HG03159 (cell line): ENCODE data around the gene COL8A1.
"Not testable (repeated sequence)": the region's sequence is repeated elsewhere in the genome, so short reads cannot be mapped to it uniquely, and the experiment has no call there.

ENCODE experiments used
- ATAC-seq: cut with Tn5 transposase; IDR thresholded peaks from one replicate; pipeline ENCODE4 v1.9.1; 2021; ENCODE audit warnings: mild to moderate bottlenecking, moderate library complexity; ENCODE audit not compliant: unreplicated experiment

Gene COL8A1

DNA sequence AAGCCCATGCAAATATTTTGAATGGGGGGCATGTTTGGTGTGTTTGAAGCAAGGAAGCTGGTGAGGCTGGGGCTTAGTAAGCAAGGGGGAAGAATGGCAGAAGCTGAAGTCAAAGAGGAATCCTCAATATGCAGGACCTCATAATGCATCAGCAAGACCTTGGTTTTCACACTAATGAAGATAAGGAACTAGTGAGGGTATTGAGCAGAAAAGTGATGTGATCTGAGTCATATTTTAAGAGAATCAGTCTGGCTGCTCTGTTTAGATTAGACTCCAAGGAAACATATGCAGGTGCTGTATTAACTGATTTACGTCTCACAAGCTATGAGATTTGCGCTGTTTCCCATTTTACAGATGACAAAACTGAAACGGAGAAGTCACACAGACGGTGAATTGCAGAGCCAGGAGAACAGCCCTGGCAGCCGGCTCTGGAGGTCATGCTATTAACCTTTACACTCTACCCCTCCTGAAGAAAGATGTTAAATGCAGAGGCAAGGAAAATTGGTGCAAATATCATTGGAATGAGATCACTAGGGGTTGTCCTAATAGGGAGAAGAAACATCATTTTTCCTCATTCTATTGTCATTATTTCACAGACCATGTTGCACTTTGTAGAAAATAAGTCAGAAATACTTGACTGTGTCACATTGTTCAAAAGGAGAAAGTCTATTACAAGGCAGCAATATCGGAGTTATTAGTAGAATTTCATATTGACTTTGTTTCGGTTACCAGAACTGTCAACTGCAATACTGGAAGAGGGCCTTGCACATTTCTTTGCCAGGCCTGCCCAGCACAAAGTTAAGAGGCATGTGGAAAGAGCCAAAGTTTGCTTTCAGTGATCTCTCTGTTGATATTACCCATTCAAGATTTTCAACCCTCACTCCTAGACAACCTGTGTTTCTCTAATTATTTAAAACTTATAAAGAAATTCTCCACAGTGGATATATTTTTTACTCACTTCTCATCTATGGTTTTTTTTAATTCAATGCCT lies 64.9 kb downstream of the COL8A1 start:
- no peak for ATAC-seq

DNA sequence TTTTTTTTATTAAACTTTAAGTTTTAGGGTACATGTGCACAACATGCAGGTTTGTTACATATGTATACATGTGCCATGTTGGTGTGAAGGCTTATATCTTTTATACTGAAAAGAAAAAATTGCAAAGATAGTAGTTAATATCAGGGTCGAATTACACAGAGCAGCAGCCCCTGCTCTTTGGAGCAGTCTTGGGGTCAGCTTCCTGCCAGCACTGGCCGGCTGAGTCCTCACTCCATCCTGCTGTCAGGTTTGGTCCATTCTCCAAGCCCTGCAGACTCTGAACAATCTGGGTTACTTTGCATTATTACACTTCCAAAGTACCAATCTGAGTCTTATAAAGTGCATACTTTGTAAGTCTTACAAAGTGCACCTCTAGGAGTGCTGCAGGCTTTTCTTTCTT lies 66.0 kb downstream of the COL8A1 start:
- ATAC-seq = no peak

DNA sequence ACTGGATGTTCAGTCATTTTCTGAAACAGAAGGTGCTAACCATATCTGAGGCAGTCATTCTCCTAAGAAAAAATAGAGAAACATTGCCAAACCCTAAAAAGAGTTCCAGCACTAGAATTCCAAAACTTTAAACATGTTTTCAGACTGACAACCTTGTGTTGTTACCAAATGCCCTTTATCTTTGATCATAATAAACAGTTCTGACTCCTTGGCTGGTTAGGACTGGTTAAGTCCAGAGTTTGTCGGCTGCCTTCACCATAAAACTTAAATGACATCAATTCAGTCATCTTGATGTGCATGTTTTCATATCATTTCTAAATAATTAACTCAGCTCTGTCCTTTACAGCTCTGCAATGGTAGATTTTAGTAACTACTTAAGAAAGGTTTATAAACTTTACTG lies 68.0 kb downstream of the COL8A1 start:
- no peak for ATAC-seq

DNA sequence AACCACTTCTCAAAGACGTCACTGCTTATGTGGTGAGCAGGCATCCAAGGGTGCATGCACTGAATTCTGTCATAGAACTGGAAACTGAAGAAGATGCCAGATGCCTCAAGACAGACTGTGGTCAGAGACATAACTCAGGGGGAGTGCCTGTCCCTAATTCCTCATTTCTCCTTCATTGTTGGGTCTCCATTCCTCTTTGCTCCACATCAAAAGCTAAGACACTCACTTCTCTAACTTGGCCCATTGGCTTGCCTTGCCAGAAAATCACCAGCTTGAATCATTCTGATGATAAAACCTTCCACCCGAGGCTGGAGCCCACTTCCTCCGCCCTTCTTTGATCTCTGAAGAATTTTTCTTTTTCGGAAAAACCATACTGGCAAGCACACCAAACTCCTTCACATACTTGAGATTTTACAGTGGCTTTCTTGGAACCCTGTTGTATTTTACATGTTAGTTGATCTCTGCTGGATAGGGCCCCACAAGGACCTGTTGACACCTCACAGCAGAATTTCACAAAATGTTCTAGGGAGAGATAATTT lies 69.9 kb downstream of the COL8A1 start:
- no peak for ATAC-seq

DNA sequence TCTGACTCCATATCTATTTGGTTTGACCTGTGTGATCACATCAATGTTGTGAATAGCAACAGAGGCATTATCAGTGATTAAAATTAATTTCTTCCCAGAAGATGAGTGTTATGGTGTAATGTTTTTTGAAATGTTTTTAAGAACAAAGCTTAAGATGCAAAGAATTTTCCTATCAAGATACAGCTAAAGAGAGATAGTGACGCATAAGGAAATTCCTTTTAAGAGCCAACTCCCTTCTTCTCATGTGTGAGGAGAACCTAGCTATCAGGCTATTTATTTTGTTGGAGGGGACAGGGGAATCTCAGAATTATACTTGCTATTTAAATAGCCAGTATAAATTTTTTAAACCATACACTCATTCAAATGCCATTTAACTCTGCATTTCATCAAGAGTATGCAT lies 71.3 kb downstream of the COL8A1 start:
- ATAC-seq = no peak

DNA sequence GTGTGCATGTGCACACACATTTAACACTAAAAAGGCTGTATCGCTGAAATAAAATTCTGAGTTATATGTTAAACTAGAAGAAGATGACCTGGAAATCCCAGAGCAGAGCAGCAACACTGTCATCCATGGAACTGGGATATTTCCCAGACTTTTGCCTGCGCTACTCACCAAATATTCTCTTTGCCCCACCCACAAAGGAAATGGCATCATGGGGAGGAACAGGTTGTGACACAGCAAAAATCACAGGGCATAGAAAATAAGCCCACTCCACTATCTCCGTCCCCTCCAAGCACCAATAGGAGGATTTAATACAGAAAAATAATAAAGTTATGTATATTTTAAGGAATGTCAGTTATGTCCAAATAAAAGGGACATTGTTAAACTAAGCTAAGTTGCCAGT lies 71.7 kb downstream of the COL8A1 start:
- ATAC-seq = no peak

DNA sequence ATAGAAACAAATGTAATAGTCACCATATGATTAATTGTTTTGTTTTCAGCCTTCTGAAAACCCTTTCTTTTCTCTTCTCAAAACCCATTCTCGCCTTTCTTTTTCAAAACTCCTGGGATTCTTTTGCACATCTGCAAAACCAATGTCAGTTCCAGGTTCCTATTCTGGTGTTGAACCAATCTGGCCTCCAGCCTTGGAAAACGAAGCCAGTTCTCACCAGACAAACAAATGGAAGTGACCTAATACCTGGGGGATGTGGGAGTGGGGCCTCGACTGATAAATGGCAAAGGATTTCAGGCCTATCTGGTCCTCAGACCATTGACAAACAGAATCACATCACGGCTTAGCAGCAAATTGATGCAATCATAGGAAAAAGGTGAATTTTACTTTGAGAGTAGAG lies 73.0 kb downstream of the COL8A1 start:
- no peak for ATAC-seq

DNA sequence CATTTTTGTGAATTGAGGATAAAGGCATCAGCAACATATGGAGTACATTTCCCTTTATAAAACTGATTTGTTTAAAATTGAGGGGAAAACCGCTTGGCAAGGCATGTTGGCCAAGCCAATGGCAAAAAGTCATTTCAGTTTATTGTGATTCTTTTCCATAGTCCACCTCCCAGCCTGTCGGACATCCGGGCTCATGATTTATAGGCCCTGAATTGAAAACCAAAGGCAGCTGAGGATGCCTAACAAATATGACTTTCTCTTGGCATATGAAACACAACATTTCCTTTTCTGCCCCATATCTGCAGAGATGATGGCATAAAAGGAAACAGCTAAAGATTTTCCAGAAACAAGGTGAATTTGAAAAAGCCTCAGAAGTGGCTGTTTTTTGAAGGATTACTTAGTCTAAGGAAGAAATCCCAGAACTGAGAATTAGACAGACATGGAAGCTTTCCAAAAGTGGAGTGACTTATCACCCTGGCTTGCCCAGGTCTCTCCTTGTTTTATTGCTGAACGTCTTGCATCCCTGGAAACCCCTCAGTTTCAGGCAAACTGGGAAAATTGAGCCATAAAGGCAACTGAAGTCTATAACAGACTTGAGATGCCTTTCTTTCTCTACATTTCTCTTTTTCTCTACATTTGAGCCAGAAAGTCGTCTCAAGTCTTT lies 74.0 kb downstream of the COL8A1 start:
- ATAC-seq = no peak

DNA sequence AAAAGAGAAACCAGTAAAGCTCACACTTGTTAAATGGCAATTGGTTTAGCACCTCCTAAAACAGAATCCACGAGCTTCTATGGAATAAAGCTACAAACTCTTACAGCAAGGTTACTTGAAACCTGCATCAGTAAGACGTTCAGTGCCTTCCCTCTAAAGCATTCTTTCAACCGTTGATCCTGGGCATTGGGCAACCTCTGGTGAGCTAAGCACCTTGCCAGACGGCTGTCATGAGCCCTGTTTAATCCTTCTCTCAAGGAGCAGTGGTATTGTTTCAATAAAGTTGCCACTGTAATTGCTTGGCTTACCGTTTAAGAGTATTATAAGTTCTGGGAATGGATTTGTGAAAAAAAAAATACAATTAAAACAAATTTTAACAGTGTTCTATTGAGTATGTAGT lies 75.0 kb downstream of the COL8A1 start:
- no peak for ATAC-seq

DNA sequence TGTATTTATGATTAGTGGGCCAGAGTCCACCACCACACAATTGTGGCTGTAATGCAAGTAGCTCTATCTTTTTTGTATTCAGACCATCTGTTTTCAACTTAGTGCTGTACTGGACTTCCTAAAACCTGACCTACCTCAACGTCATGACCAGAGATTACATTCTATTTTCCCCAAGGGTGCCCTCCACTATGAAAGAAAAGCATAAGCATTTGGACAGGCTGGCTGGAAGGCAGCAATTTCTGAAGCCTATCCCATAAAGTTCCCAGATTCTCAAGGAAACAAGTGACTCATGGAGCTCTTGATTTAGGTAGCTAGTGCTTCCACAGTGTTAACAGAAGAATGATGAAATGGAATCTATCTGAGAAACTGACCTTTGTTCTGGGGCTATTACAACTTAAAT lies 75.8 kb downstream of the COL8A1 start:
- ATAC-seq = no peak

DNA sequence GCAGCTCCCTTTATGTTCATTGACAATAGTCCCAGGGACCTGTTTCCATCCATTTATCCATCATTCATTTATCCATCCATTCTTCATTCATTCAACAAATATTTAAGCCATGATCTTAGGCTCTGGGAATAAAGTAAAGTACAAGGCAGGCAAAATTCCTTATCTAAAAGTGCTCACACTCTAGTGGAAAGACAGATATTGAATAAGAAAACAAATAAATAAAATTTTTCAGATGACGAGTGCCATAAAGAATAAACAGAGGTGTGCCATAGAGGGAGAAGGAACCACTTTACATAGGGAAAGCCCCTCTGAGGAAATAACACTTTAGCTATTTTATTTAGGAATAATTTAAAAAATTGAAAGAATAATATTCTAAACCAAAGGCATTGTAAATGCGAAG lies 76.2 kb downstream of the COL8A1 start:
- no peak for ATAC-seq

DNA sequence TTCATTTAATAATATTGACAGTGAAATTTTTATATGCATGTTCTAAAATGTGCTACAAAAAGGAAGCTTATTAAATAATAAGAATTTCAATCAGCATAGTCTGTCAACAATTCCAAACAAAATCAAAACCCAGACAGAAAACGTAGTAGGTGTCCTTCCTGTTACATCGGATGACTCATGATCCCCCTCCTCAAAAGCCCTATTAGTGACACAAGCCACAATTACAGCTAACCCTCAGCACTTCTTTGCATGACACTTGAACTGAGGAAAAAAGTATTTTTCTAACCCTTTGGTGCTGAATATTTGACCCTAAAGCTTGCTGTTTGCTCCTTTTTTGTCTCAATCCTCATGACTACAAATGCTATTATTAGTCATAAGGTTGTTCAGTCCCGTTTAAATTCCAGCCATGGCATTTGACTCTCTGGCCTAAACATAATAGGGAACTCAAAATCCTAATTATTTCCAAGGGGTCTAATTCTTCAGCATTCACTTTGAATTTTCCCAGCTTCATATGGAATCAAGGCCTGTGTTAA lies 78.1 kb downstream of the COL8A1 start:
- ATAC-seq = no peak

DNA sequence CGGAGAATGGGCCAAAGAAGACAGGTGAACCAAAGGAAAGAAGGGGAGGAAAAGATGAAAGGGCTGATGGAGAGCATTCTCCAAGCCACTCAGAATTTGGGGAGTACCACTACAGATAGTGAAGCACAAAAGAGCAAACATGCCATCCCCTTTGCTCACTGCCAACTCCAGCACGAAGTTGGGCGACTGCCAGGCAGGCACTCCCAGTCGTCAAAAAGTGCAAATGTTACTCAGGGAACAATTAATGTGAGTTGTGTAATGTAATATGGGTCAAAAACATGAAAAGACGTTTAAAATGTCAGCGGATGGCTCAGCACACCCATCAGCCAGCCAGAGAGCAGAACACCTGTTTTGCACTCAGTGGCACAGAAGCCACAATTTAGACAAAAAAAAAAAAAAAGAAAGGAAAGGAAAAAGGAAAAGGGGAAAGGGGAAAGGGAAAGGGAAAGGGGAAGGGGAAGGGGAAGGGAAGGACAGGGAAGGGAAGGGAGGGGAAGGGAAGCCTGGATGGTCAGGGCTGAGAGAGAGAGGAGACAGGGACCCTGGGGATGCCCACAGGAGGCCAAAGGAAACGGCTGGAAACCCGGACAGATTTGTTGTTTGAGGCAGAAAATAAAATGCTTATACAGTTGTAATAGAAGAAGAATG lies 82.7 kb downstream of the COL8A1 start:
- no peak for ATAC-seq

DNA sequence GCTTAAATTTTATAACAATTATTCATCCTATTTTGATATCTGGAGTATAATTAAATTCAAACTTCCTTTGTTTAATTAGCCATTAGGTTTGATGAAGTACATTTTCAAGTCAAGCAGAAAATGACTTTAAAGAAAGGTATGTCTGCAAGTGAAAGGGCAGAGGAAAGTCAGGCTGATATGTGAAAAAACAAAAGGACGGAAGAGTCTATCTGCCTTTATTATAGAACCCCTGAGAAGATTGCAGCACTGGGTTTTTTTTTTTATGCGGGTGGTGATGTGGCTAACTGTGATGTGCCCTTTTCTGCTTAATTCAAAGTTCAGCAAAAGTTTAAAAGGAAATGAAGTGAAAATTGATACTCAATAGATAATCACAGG lies 83.2 kb downstream of the COL8A1 start:
- no peak for ATAC-seq

DNA sequence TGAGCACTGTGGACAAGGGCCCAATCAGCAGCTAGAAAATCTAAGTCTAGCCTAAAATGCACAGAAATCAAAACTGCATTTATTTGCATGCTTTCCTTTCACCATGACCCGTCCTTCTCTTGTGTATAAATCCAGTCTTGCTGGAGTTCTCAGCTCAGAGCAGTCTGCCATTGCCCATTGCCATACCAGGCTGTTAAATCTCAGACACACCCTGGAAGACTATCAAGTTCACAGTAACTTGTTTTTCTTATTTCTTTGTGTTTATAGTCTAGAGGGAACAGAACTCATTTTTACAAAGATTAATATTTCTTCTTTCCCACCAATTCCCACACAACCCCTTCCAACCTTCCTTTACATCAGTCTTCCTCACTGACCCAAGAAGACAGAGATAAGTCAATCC lies 85.9 kb downstream of the COL8A1 start:
- ATAC-seq = no peak

DNA sequence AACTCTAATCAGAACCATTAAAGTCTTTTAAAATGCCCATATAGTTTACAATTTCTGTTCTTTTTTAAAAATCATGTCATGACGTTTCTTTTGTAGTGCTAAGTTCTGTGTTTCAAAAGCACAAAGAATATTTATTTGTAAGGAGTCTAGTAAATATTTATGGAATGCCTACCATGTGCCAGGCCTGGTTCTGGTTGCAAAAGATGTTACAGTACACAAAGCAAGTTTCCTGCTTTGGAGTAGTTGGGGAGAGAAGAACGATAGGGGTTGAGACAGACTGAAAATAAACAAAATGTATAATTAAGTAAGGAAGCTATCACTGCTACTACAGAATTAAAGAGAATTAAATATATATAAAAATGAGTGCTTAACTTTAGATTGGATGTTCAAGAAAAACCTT lies 92.5 kb downstream of the COL8A1 start:
- no peak for ATAC-seq

DNA sequence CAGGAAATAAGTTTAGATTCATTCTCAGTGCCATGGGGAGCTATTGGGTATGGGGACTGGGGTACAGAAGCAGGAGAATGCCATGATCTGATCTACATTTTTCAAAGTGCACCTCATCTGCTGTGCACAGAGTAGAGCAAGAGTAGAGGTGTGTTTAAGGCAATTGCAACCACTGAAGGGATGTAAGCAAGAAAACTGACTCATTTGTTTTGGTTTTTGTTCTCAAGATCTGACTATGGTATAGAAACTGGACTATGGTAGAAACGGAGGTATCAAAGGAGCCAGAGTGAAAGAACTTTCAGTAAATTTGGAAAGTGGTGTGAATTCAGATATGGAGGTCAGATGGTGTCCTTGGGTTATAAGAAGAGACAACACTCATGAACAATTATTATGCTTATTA lies 93.1 kb downstream of the COL8A1 start:
- ATAC-seq = no peak

DNA sequence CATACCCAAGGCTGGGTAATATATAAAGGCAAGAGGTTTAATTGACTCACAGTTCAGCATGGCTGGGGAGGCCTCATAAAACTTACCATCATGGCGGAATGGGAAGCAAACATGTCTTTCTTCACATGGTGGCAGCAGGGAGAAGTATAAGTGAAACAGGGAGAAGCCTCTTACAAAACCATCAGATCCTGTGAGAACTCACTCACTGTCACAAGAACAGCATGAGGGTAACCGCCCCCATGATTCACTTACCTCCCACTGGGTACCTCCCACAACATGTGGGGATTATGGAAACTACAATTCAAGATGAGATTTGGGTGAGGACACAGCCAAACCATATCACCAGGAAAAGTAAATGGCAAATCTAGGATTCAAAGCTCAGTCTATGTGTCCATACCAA lies 102.0 kb downstream of the COL8A1 start:
- ATAC-seq = not testable (repeated sequence)

DNA sequence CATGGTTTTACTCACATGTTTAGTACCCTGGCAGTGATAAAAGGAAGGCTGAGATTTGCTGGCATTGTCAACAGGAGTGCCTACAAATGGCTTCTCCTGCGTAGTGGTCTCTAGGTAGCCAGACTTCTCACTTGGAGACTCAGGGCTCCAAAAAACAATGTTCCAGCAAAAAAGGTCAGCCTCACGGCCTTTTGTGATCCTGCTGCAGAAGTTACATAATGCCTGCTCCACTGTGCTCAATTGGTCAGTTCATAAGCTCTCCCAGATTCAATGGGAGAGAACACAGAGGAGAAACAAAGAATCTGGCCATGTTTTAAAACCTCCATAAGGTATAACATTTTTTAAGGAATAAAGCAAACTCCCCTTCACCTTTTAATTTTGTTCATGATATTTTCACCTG lies 103.2 kb downstream of the COL8A1 start:
- ATAC-seq = no peak

DNA sequence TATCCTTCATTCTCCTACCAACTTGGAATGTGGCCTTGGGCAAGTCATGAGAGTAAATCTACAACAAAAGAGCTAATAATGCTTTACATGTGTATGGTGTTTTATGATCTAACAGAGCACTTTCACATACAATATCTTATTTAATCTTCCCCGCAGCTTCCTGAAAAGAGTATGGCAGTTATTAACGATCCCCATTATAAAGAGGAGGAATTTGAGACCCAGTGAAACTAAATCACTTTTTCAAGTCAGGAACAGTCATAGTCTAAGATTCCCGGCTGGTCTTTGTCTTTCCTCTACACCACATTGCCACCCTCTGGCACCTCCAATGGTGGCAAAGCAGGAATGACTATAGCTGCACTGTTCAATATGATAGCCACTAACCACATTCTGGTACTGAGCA lies 109.5 kb downstream of the COL8A1 start:
- no peak for ATAC-seq

DNA sequence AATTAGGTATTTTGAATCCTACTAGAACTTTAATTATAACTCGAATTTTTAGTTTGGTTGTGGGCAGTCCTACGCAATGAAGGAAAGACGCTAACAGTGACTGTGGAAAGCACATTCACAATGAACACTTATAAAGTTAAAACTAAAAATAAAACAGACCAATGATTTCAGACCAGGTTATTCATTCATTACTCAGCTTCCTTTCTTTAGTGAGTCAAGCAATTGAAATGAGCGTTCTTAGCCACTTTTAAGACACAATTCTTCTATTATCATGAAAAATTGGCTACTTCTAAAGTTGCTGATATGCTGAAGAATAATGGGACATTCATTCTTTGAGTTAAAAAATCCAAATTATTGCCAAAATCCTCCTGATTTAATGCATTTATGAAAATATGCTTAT lies 113.3 kb downstream of the COL8A1 start:
- no peak for ATAC-seq
